ENCODE measurements around the gene LTBP4.
"Not testable (repeated sequence)": the region's sequence is repeated elsewhere in the genome, so short reads cannot be mapped to it uniquely, and the experiment has no call there.

Gene LTBP4

DNA sequence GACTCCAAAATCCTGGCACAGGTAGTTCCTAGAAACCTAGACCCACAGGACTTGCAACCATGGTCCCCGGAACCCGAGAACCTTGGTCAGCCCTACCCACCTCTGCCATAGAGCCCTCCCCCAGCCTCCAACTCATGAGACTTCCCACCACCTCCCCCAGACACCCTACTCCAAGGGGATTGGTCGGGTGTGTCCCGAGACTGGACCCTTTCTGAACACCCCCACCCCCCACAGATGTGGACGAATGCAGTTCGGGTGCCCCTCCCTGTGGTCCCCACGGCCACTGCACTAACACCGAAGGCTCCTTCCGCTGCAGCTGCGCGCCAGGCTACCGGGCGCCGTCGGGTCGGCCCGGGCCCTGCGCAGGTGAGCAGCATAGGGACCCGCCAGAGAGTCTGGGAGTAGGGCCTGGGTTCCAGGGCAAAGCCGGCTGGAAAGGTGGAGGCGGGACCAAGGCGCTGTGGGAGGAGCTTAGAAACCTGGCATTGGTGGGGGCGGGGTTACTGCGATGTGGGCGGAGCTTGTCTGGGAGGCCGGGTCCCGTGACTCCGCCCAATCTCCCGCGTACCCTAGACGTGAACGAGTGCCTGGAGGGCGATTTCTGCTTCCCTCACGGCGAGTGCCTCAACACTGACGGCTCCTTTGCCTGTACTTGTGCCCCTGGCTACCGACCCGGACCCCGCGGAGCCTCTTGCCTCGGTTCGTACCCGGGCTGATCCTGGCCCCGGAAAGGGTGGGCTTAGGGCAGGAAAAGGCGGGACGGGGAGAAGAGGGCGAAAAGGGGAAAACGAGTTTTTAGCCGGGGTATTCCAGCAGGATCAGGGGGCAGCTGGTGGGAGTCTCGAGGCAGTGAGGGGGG, 11.9 kb downstream of the LTBP4 start:
- DNase-seq: peak; percentile 70

GRCh38 chr19:40613690-40614621, 12.8 kb downstream of the LTBP4 start:
- peak; percentile 88 for DNase-seq

- DNase-seq: peak; percentile 91
Observed at GRCh38 chr19:40614622-40615411, 13.6 kb downstream of the LTBP4 start.

DNA sequence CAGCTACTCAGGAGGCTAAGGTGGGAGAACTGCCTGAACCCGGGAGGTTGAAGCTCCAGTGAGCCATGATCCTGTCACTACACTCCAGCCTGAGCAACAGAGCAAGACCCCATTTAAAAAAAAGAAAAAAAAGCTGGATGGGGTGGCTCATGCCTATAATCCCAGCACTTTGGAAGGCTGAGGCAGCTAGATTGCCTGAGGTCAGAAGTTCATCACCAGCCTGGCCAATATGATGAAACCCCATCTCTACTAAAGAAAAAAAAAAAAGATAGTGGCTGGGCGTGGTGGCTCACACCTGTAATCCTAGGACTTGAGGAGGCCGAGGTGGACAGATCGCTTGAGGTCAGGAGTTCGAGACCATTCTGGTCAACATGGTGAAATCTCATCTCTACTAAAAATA, 15.0 kb downstream of the LTBP4 start:
- DNase-seq: no peak

DNA sequence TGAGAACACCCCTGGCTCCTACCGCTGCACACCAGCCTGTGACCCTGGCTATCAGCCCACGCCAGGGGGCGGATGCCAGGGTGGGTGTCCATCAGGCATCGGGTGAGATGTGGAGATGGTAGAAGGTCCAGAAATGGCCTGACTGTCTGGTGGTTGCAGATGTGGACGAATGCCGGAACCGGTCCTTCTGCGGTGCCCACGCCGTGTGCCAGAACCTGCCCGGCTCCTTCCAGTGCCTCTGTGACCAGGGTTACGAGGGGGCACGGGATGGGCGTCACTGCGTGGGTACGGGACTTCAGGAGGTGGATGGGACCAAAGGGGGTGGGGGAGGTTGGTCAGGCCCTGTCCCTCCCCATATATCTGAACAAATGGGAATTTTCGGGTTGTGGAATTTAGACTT, 15.8 kb downstream of the LTBP4 start:
- no peak for DNase-seq

DNA sequence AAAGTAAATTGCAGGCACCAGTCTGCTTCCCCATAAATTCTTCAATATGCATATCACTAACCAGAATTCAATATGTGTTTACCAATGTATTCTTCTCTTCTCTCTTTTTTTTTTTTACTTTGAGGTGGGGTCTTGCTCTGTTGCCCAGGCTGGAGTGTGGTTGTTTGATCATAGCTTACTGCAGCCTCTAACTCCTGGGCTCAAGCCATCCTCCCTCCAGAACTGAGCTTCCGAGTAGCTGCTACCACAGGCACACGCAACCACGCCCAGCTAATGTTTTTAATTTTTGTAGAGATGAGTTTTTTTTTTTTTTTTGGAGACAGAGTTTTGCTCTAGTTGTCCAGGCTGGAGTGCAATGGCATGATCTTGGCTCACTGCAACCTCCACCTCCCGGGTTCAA, 16.8 kb downstream of the LTBP4 start:
- no peak for DNase-seq

DNA sequence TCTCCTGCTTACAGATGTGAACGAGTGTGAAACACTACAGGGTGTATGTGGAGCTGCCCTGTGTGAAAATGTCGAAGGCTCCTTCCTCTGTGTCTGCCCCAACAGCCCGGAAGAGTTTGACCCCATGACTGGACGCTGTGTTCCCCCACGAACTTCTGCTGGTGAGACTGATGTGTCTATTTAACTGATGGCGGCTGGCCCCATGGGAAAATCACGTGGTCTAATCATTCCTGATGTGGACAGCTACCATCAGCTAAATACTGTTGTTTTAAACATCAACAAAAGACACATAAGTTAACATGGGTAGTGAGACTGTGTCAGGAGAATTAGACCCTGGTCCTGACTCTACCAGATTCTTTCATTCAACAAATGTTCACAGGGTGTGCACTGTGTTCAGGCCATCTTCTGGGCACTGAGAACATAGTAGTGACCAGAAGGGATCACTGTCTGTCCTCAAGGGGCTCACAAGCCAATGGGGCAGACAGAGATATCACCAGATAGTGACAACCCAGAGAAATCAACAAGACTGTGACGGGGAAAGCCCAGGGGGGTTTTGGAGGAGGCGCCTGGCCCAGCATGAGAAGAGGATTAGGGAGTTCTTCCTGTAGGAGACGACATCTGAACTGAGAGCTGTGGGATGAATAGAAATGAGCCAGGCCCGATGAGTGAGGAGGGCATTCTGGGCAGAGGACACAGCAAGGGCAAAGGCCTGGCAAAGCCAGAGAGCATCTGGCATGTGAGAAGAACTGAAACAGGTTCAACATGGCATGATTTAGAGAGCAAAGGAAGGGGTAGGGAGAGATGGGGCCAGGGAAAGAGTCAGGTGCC, 18.4 kb downstream of the LTBP4 start:
- DNase-seq: no peak

DNA sequence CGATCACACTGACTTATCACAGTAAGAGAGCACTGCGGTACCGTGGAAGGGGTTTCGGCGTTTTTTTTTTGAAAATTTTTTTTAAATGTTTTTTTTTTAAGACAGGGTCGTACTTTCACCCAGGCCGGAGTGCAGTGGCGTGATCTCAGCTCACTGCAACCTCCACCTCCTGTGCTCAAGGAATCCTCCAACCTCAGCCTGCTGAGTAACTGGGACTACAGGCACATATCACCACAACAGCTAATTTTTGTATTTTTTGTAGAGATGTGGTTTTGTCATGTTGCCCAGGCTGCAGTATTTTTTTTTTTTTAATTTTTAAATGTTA, 19.0 kb downstream of the LTBP4 start:
- DNase-seq: no peak

GRCh38 chr19:40621283-40621682, 20.1 kb downstream of the LTBP4 start:
- no peak for DNase-seq

DNA sequence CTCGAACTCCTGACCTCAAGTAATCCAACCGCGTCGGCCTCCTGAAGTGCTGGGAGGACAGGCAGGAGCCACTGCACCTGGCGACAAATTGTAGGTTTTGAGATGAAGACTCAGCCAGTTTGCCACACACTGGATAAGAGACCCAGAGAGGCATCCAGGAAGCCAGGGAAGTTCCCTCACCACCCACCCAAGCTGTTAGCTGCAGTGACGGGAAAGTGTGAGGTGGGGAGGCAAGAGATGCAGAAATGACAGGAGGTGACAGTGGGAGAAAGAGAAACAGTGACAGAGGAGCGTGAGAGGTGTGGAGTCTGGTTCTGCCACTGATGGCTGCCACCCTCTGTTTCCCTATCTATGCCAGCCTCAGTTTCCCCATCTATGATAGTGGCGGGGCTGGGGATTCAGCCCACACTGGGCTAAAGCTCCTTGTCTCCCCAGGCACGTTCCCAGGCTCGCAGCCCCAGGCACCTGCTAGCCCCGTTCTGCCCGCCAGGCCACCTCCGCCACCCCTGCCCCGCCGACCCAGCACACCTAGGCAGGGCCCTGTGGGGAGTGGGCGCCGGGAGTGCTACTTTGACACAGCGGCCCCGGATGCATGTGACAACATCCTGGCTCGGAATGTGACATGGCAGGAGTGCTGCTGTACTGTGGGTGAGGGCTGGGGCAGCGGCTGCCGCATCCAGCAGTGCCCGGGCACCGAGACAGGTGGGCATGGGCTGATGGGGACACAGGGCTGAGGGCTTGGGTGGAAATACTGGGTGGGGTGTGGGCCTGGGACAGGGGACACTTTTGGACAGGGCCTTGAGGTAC, 21.0 kb downstream of the LTBP4 start:
- no peak for DNase-seq

GRCh38 chr19:40622773-40623075, 21.6 kb downstream of the LTBP4 start:
- no peak for DNase-seq

DNA sequence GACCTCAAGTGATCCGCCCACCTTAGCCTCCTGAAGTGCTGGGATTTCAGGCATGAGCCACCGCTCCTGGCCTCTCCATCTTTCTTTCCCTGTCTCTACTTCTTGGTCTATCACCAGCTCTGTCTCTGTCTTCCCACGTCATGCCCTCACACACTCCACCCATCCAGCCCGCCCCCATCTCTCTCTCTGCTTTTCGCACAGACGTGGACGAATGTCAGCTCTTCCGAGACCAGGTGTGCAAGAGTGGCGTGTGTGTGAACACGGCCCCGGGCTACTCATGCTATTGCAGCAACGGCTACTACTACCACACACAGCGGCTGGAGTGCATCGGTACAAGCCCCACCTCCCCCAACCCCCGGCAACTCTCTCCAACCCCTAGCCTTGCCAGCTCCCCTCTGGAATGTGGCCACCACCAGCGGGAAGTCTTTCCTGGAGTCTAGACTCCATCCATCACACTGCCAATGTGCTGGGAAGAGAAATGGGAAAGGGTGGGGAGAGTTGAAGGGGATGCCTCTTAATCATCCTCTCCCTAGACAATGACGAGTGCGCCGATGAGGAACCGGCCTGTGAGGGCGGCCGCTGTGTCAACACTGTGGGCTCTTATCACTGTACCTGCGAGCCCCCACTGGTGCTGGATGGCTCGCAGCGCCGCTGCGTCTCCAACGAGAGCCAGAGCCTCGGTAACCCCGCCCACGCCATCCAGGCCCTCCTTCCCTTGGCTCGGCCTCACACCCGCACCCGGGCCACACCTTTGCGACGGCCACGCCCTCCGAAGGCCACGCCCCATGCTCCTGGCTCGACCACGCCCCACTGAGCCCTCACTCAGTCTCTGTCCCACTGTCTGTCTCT, 22.5 kb downstream of the LTBP4 start:
- no peak for DNase-seq

GRCh38 chr19:40624369-40625153, 23.4 kb downstream of the LTBP4 start:
- not testable (repeated sequence) for DNase-seq

GRCh38 chr19:40625406-40626120, 24.4 kb downstream of the LTBP4 start:
- no peak for DNase-seq

- DNase-seq: no peak
Observed at GRCh38 chr19:40626918-40627317, 25.7 kb downstream of the LTBP4 start.

DNA sequence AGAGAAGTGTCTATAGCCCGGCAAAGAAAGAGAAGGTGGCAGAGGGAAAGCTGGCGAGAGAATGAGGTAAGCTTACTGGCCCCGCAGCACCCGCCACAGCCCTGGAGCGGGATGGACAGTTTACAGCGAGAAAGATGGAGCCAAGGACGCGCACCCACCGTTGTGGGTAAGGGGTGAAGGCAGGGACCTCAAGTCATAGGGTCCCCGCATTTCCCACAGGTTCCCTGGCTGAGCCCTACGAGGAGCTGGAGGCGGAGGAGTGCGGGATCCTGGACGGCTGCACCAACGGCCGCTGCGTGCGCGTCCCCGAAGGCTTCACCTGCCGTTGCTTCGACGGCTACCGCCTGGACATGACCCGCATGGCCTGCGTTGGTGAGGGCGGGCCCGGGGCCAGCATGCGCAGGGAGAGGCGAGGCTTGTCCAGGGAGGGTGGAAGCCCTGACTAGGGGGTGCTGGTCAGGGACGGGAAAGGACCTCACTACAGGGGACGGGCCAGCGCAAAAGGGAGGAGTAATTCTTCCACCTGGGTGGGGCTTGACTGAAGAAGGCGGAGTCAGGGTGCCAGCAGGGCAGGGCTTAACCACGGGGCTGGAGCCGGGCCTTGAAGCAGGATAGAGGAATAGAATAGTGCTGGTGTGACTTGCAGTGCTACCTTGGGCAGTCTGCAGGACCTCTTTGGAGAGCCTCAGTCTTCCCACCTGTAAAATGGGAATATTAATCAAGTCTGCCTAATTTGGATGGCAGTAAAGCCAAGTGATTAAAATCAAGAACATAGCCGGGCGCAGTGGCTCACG, 26.5 kb downstream of the LTBP4 start:
- DNase-seq: no peak

GRCh38 chr19:40629346-40629745, 28.2 kb downstream of the LTBP4 start:
- DNase-seq: no peak

- DNase-seq: no peak
Observed at GRCh38 chr19:40630571-40631160, 29.5 kb downstream of the LTBP4 start.
